Stimulated activated CD4-positive, alpha-beta T cell treated with anti-CD3 and anti-CD28 coated beads, Interleukin-4, amount 100 ng/mL, for 24 hours (primary cell): ENCODE measurements around the gene TIAM2.
"Not testable (repeated sequence)": the region's sequence is repeated elsewhere in the genome, so short reads cannot be mapped to it uniquely, and the experiment has no call there.

Experiments
- DNase-seq: peaks from one replicate; pipeline ENCODE4 v3.0.0-alpha.2; 2020

TIAM2 gene

DNA sequence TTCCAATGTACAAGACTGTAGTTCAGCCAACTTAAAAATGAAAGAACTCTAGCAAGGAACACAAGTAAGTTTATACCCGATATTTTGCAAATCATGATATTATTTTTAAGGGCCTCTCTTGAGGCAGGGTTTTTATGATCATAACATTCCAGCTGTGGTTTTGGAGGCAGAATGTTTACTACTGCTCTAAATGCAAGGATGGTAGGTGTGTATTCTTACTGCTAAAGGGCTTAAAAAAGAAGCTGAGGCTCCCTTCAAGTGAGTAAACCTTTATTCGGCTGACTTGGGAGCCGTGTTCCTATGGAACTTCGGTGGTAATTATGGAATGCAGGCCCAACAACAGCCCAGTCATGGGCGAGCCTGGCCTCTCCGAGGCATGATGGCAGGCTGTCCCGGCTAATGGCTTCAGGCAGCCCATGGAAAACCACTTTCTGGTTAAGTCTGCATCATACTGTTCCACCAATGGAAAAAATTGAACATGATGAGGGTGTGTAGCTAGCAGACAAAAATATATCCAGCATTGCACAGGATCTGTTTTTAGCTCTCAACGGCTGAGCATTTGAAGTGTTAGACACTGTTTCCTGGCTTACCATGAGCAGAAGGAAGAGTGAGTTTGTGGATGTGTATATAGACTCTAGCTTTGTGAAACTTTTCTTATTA lies 111.5 kb downstream of the TIAM2 start:
- DNase-seq: no peak

DNA sequence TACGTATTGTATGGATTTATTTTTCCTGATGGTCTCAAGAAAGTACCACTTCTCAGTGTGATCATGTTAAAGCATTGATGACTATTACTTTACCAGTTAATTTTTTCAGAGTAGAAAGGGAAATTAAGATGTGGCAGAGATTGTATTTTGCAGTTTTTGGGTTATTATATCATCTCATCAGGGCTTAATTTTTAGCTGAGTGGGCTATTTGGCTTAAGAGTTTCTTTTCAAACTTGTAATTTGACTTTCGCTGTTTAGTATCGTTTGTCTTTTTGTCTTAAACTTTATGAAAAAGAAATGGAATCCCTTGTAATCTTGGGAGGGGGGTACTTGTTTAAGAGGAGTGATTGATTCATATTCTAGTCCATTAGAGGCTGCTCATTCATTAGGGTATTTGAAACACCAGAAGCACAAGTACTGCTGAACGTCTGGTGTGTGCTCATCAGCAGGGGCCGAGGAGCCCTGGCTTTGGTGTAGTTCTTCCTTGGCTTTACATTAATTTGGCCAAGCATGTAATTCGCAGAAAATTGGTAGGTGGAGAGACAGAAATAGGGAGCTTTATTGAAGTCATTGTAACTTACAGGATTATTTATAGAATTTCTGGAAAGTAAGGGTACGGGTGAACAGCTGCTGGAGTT lies 112.4 kb downstream of the TIAM2 start:
- no peak for DNase-seq

- DNase-seq: no peak
Measured at GRCh38 chr6:155108070-155108820, 113.1 kb downstream of the TIAM2 start.

GRCh38 chr6:155110721-155111120 lies 115.6 kb downstream of the TIAM2 start:
- DNase-seq: no peak

DNA sequence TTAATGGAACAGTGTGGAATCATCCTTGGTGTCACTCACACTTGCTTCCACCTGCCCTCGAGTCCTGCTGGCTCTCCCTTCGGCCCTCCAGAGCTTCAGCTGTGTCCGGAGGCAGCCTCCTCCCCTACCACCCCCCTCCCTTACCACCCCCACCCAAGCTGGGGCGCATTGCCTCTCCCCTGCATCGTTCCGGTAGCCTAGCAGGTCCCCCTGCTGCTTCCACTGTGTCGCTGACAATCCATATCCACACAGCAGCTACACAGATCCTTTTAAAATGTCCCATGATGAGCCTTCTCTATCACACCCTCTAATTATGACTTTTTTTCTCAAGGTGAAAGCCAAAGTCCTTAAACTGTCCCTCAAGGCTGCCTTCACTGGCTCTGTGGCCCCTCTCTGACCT lies 117.6 kb downstream of the TIAM2 start:
- DNase-seq: no peak

DNA sequence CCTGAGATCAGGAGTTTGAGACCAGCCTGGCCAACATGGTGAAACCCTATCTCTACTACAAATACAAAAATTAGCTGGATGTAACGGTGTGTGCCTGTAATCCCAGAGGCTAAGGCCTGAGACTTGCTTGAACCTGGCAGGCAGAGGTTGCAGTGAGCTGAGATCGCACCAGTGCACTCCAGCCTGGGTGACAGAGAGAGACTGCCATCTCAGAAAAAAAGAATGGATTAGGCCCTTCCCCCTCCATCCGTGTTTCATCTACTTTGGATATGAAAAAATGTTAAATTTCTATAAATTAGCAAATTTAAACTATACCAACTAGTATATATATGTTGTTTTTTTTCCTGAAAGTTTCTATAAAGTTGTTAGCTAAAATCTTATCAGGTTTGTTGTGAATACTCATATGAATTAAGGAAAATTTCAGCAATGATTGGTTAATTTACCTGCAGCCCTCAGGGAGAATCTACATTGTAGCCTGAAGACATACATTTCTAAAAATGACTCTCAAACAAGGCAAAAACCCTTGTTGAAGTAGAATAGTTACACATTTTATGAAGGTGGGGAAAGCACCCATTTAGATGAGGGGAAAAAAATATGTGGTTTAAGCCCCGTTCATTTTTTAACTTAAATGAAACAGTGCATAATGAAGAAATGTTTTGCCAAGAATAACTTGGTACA lies 120.9 kb downstream of the TIAM2 start:
- DNase-seq: no peak

DNA sequence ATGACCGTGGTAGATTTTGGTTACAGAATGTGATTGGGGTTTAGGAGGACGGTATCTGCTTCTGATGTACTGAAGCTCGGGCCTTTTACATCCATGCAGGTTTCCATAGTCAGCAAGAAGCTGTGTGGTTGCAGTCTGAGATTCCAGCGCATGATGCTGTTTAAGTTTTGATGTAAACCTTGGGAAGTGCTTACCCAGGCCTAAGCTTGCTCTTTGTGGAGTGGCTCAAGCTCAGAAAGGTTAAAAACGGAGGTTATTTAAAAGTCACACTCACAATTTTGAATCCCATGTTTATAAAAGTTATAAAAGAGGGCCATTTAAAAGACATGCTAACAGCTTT lies 121.4 kb downstream of the TIAM2 start:
- peak; percentile 17 for DNase-seq

DNA sequence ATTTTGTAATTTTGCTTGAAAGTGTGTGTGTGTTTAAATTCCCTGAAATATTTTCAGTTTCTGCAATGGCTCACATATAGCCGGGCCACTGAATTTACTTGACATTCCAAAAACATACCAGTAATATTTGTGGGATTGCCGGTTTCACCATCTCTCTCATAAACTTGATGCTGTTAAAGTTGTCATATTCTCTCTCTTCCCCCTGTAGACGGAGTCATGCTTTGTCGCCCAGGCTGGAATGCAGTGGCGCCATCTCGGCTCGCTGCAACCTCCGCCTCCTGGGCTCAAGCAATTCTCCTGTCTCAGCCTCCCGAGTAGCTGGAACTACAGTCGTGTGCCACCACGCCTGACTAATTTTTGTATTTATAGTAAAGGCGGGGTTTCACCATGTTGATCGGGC lies 122.1 kb downstream of the TIAM2 start:
- DNase-seq: no peak

DNA sequence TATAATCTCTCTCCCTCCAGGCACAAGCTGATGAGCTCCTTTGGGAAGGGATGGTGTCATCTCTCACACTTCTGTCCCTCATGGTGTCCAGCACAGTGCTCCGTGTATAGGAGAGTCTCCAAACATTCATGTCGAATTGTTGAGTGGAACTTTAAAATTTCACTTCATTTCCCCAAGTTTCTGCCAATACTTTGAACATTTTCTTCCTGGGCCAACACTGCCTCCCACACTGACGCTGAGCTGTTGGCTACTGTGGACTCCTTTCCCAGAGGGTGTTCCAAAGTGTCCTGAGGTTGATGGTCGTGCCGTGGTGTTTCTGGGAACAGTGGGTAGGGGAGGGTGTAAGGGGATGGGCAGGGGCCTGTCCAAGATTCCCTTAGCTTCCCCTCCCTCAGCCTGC lies 122.7 kb downstream of the TIAM2 start:
- no peak for DNase-seq

GRCh38 chr6:155119201-155119600 lies 124.1 kb downstream of the TIAM2 start:
- not testable (repeated sequence) for DNase-seq

DNA sequence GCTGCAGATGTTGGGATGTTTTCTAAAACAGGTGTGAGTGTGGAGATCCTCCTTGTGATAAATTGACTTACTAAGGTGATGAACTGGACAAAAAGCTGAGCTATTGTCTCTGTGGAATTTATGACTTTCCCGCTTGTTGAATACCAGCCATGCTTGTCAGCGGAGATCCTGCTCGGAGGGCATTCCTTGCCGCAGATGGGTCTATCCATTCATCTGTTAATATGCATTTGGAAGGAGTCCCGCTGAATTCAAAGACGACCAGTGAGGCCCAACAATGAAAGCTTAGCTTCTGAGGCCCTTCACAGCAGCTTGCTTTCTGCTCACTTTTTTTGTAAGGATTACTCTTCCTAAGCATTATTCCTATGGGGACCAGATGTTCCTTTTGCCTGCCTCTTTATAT lies 124.9 kb downstream of the TIAM2 start:
- DNase-seq: no peak

DNA sequence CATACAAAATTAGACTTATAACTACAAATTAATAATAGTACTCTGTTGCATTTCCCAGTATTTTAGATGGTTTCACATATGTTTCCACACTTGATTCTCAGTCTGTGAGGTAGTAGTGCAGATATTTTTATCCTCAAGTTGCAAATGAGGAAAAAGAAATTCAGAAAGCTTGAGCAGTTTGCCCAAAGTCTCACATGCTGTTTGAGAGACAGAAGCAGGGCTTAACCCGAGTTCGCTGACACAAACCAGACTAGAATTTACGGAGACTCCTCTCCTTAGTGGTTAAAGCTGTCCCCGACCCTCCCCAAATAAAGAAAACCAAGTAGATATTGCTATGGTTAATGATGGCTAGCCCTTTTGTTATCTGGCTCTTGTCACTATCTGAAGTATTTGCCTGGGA lies 126.2 kb downstream of the TIAM2 start:
- no peak for DNase-seq

- DNase-seq: no peak
Measured at GRCh38 chr6:155121699-155122098, 126.6 kb downstream of the TIAM2 start.

- no peak for DNase-seq
Measured at GRCh38 chr6:155122199-155122950, 127.3 kb downstream of the TIAM2 start.

- DNase-seq: no peak
Measured at GRCh38 chr6:155123520-155123919, 128.4 kb downstream of the TIAM2 start.

DNA sequence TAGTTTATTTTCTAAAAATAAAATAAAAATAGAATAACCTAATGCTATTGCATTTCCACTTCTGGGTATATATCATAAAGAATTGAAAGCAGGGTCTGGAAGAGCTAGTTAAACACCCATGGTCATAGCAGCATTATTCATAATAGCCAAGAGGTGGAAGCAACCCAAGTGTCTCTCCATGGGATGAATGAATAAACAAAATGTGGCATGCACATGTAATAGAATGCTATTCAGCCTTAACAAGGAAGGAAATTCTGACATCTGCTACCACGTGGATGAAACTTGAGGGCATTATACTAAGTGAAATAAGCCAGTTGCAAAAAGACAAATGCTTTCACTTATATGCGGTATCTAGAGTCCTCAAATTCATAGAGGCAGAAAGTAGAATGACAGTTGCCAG lies 130.8 kb downstream of the TIAM2 start:
- DNase-seq: no peak

- DNase-seq: peak; percentile 77
Measured at GRCh38 chr6:155126727-155127439, 131.8 kb downstream of the TIAM2 start.

DNA sequence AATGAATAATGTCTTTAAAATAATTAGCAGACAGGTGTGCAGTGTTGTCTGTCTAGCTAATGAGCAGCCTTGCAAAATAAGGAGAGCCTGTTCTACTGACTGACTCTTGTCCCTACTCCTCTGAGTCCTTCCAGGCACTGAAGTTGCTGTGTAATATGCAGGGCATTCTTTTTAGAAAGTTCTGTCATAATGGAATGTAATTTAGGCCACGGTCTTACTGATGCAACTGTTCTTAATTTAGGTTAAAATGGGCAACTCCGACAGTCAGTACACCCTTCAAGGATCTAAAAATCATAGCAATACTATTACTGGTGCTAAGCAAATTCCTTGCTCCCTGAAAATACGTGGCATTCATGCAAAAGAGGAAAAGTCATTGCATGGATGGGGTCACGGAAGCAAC lies 133.9 kb downstream of the TIAM2 start:
- no peak for DNase-seq

DNA sequence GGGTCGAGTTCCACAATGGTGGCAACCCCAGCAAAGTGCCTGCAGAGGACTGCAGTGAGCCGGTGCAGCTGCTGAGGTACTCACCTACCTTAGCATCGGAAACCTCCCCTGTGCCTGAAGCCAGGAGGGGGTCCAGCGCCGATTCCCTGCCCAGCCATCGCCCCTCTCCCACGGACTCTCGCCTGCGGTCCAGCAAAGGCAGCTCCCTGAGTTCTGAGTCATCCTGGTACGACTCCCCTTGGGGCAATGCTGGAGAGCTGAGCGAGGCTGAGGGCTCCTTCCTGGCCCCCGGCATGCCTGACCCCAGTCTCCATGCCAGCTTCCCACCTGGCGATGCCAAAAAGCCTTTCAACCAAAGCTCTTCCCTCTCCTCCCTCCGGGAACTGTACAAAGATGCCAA lies 134.6 kb downstream of the TIAM2 start:
- no peak for DNase-seq

DNA sequence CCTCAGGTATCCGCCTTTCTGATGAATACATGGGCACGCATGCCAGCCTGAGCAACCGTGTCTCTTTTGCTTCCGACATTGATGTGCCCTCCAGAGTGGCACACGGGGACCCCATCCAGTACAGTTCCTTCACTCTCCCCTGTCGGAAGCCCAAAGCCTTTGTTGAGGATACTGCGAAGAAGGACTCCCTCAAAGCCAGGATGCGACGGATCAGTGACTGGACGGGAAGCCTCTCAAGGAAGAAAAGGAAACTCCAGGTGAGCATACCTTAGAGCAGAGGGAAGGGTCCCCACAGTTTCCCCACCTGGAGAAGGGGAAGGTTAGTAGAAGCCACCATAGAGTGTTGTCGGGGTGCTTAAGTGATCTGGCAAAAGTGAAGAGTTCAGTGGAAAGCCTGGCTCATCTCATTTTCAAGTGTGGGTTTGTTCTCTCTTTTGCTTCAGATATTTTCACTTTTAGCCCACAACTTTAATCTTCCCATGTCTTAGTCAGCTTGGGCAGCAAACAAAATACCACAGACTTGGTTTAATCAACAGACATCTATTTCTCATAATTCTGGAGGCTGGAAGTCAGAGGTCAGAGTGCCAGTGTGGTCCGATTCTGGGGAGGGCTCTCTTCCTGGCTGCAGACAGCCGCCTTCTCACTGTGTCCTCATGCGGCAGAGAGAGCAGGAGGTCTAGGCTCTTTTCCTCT lies 135.2 kb downstream of the TIAM2 start:
- DNase-seq: peak; percentile 40

- no peak for DNase-seq
Measured at GRCh38 chr6:155132617-155133016, 137.5 kb downstream of the TIAM2 start.

DNA sequence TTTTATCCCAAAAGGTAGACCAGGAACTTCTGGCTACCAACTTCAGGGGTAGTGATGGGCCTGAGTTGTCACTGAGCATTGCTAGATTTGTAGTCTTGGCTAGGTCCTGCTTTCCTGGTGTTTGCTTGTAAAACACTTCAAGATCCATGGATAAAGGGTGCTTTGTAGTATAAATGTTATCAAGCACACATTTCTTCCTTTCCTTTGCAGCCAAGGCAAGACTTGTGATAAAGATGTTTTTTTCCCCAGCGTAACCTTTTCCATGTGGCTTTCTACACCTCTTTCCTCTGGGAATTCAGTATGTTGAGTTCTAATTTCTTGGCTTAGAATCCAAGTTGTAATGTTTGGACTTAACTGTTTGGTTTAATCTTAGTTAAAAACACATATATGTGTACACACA lies 145.9 kb downstream of the TIAM2 start:
- DNase-seq: no peak
